Measurements from ENCODE around the gene IGSF23.

GRCh38 chr19:44664976-44665375 is 51.6 kb downstream of the IGSF23 start:
- TF ChIP-seq EZH2phosphoT487 (IDR thresholded peaks at IDR 0.05), result no peak
- no peak for TF ChIP-seq CTCF (IDR thresholded peaks at IDR 0.05)
